ENCODE data around the gene LYSMD2. TPM values are rescaled to one million over a fixed set of nuclear protein-coding genes. Genes with fewer than 3 reads are reported as not detected.

Gene LYSMD2
- total RNA-seq, 1 experiment from 2014 or later, result 6.0 TPM

- POLR2A ChIA-PET (ENCODE audit: unreplicated experiment), result no interaction called here
- Histone ChIP-seq H3K79me2 (ENCODE audit: low read length) (no peaks in the 10 kb centered on the region), H3K4me3 (ENCODE audit: low read length) (no peak overlapping the region), H3F3A (ENCODE audit: low read length, unreplicated experiment) (no peaks in the 10 kb centered on the region), H3K27ac (ENCODE audit: low read length) (no peak overlapping the region), H3K4me1 (ENCODE audit: insufficient read depth, low read length) (no peaks in the 10 kb centered on the region), H3K9ac (ENCODE audit: low read length) (no peak overlapping the region), H2AFZ (ENCODE audit: low read length) (no peak overlapping the region), H3K4me2 (ENCODE audit: low read length) (no peak overlapping the region), H3K9me3 (ENCODE audit: low read length) (no peaks in the 10 kb centered on the region), H3K9me2 (replicated peaks; ENCODE audit: low read length) (no peaks in the 10 kb centered on the region), H3K36me3 (ENCODE audit: low read depth, low read length) (no peaks in the 10 kb centered on the region), H3K27me3 (ENCODE audit: low read length) (no peaks in the 10 kb centered on the region), H4K20me1 (ENCODE audit: low read length) (no peaks in the 10 kb centered on the region)
- DNase-seq (no peak), ATAC-seq (no peak)
- CTCF ChIA-PET, result no interaction called here
- intact Hi-C loops (cut with micrococcal nuclease), result no loop called here
- TF ChIP-seq EZH2phosphoT487 (IDR thresholded peaks at IDR 0.05; ENCODE audit: borderline replicate concordance, low read length), result no peak
- TF ChIP-seq CTCF (conservative IDR thresholded peaks at IDR 0.05; ENCODE audit: low read depth, low read length), result no peak
- TF ChIP-seq EZH2 (IDR thresholded peaks at IDR 0.05; ENCODE audit: low read length, unreplicated experiment), result no peak
- BruUV-seq (replicated peaks), result no TSS peak
Observed at GRCh38 chr15:51771773-51772172, 34.3 kb upstream of the LYSMD2 start.

- no peaks in the 10 kb centered on the region for H3K79me2 ChIP-seq (ENCODE audit: low read length)
- no peak for DNase-seq
- H3K36me3 ChIP-seq (ENCODE audit: low read depth, low read length), result no peaks in the 10 kb centered on the region
- CTCF ChIA-PET, result no interaction called here
- H3K4me2 ChIP-seq (ENCODE audit: low read length), result no peak overlapping the region
- no peaks in the 10 kb centered on the region for H4K20me1 ChIP-seq (ENCODE audit: low read length)
- no peak for TF ChIP-seq CTCF (conservative IDR thresholded peaks at IDR 0.05; ENCODE audit: low read depth, low read length)
- TF ChIP-seq EZH2 (IDR thresholded peaks at IDR 0.05; ENCODE audit: low read length, unreplicated experiment), result no peak
- TF ChIP-seq EZH2phosphoT487 (IDR thresholded peaks at IDR 0.05; ENCODE audit: borderline replicate concordance, low read length), result no peak
- ATAC-seq, result no peak
- BruUV-seq (replicated peaks), result no TSS peak
- H3K4me3 ChIP-seq (ENCODE audit: low read length), result no peak overlapping the region
- no peaks in the 10 kb centered on the region for H3F3A ChIP-seq (ENCODE audit: low read length, unreplicated experiment)
- no peaks in the 10 kb centered on the region for H3K27me3 ChIP-seq (ENCODE audit: low read length)
- no peak overlapping the region for H3K9ac ChIP-seq (ENCODE audit: low read length)
- H2AFZ ChIP-seq (ENCODE audit: low read length), result no peak overlapping the region
- H3K9me3 ChIP-seq (ENCODE audit: low read length), result no peaks in the 10 kb centered on the region
- H3K9me2 ChIP-seq (replicated peaks; ENCODE audit: low read length), result no peaks in the 10 kb centered on the region
- no peak overlapping the region for H3K27ac ChIP-seq (ENCODE audit: low read length)
- H3K4me1 ChIP-seq (ENCODE audit: insufficient read depth, low read length), result no peaks in the 10 kb centered on the region
- intact Hi-C loops (cut with micrococcal nuclease), result no loop called here
- POLR2A ChIA-PET (ENCODE audit: unreplicated experiment), result no interaction called here
Observed at GRCh38 chr15:51770902-51771301, 33.4 kb upstream of the LYSMD2 start.

- Histone ChIP-seq H2AFZ (ENCODE audit: low read length) (no peak overlapping the region), H3K27ac (ENCODE audit: low read length) (no peak overlapping the region), H3F3A (ENCODE audit: low read length, unreplicated experiment) (no peaks in the 10 kb centered on the region), H4K20me1 (ENCODE audit: low read length) (no peaks in the 10 kb centered on the region), H3K36me3 (ENCODE audit: low read depth, low read length) (no peaks in the 10 kb centered on the region), H3K4me1 (ENCODE audit: insufficient read depth, low read length) (no peaks in the 10 kb centered on the region), H3K9me3 (ENCODE audit: low read length) (no peaks in the 10 kb centered on the region), H3K4me2 (ENCODE audit: low read length) (no peak overlapping the region), H3K79me2 (ENCODE audit: low read length) (no peaks in the 10 kb centered on the region), H3K4me3 (ENCODE audit: low read length) (no peak overlapping the region), H3K9ac (ENCODE audit: low read length) (no peak overlapping the region), H3K9me2 (replicated peaks; ENCODE audit: low read length) (no peaks in the 10 kb centered on the region), H3K27me3 (ENCODE audit: low read length) (no peaks in the 10 kb centered on the region)
- no peak for TF ChIP-seq CTCF (conservative IDR thresholded peaks at IDR 0.05; ENCODE audit: low read depth, low read length)
- no peak for TF ChIP-seq EZH2phosphoT487 (IDR thresholded peaks at IDR 0.05; ENCODE audit: borderline replicate concordance, low read length)
- TF ChIP-seq EZH2 (IDR thresholded peaks at IDR 0.05; ENCODE audit: low read length, unreplicated experiment), result no peak
- no peak for DNase-seq
- ChIA-PET POLR2A (ENCODE audit: unreplicated experiment) (no interaction called here), CTCF (no interaction called here)
- intact Hi-C loops (cut with micrococcal nuclease), result no loop called here
- no TSS peak for BruUV-seq (replicated peaks)
- no peak for ATAC-seq
Observed at GRCh38 chr15:51768018-51768417, 30.6 kb upstream of the LYSMD2 start.
